HG02885 (cell line): ENCODE measurements around the gene STYX.
"Not testable (repeated sequence)": the region's sequence is repeated elsewhere in the genome, so short reads cannot be mapped to it uniquely, and the experiment has no call there.

Experiments
- ATAC-seq: cut with Tn5 transposase; IDR thresholded peaks from one replicate; pipeline ENCODE4 v1.9.1; 2021; ENCODE audit warnings: mild to moderate bottlenecking; ENCODE audit not compliant: unreplicated experiment, poor library complexity

STYX gene

GRCh38 chr14:52723514-52724359 lies 6.2 kb upstream of the STYX start:
- ATAC-seq, result no peak

GRCh38 chr14:52724360-52724644 lies 5.7 kb upstream of the STYX start:
- no peak for ATAC-seq

GRCh38 chr14:52727509-52727908 lies 2.5 kb upstream of the STYX start:
- ATAC-seq, result not testable (repeated sequence)

DNA sequence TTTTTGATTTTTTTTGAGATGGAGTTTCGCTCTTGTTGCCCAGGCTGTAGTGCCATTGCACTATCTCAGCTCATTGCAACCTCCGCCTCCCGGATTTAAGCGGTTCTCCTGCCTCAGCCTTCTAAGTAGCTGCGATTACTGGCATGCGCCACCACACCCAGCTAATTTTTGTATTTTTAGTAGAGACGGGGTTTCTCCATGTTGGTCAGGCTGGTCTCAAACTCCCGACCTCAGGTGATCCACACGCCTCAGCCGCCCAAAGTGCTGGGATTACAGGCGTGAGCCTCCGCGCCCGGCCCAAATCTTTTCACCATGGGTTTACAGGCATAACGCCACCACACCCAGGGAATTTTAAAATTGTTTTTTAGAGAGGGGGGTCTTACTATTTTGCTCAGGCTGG lies 931 bp upstream of the STYX start:
- not testable (repeated sequence) for ATAC-seq

- no peak for ATAC-seq
Measured at GRCh38 chr14:52729585-52729924, 411 bp upstream of the STYX start.

- ATAC-seq, result no peak
Measured at GRCh38 chr14:52730709-52731111, 744 bp downstream of the STYX start.

- ATAC-seq, result no peak
Measured at GRCh38 chr14:52733824-52734223, 3.9 kb downstream of the STYX start.

DNA sequence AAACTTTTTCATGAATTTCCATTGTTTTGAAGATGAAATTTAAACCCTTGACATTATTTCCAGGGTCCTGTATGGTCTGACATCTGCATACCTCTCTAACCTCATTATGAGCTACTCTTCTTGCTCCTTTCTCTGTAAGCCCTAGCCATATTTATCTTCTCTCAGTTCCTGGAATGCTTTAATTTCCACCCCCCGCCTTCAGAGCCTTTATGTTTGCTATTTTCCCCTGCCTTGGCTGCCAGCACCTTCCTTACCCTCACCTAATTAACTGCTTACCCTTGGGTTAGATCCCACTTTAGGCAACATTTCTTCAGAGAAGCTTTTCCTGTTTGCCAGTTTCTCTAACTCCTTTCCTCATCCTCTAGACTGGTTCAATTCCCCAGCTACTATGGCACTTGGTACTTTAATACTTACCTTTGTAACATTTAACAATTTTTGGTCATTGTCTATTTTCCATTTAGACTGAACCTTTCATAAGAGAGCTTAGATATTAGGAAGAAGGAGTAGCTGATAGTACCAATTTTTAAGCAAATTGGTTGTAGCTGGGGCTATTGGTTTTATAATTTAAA lies 6.0 kb downstream of the STYX start:
- ATAC-seq, result no peak

DNA sequence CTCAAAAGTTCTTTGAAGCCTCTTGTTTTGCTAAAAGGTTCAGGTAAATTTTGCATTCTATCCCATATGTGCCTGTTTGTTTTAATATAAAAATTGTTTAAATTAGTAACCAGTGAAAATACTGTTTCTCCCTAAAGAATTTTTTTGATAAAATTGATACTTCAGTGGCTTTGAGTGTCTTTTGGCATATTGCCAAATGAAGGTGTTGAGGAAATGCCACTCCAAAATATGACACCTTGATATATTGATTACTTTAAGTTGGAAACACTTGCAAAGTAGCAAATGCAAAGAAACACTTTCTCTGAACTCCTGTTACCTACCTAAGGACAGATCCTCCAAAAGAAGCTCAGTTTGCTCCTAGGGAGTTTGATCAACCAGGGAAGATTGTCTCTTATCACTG lies 8.4 kb downstream of the STYX start:
- ATAC-seq, result no peak

DNA sequence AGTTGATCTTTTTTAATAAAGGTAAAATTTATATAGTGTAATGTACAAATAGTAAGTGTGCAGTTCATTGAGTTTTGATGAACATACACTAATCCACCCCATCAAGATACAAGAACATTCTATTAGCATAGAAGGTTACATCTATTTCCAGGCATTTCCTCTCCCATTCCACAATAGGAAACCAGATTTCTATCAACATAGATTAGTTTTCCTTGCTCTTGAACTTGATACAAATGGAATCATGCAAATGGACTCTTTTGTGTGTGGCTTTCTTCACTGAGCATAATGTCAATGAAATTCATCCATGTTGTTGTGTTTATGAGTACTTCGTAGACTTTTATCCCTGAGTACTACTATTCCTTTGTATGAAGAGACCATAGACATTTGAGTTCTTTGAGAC lies 10.8 kb downstream of the STYX start:
- no peak for ATAC-seq

- no peak for ATAC-seq
Measured at GRCh38 chr14:52741865-52742264, 11.9 kb downstream of the STYX start.

- no peak for ATAC-seq
Measured at GRCh38 chr14:52748647-52749292, 18.8 kb downstream of the STYX start.

DNA sequence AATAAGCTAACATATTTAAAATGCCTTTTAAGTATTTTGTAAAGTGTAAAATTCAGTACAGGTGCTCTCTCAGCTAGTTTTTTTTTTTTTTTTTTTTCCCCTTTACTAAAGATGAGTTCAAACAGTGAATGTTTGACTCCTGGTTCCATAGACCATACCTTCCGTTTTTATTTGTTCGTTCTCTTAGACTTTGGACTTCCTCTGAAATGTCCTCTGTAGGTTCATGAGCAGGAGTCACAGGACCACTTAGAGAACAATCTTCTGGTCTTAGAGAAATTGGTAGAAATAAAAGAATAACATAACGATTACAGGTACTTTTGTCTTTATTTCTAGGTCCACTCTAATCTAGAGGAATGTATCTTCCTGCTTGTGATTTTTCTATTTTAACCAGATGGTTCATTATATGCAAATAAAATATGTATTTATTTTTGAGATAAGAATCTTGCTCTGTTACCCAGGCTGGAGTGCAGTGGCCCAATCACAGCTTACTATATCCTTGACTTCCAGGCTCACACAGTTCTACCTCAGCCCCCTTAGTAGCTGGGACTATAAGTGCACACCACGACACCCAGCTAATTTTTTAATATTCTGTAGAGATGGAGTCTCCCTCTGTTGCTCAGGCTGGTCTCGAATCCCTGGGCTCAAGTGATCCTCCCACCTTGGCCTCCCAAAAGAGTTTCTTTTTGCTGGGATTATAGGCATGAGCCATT lies 25.8 kb downstream of the STYX start:
- no peak for ATAC-seq

DNA sequence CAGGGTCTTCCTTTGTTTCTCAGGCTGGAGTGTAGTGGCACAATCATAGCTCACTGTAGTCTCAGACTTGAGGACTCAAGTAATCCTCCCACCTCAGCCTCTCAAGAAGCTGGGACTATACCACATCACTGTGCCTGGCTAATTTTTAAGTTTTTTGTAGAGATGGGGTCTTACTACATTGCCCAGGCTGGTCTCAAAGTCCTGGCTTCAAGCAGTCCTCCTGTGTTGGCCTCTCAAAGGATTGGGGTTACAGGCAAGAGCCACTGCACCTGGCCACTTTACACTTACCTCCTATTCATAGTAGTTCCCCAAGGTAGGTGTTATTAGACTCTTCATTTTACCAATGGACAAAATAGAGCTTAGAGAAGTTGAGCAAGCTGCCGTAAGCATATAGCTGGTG lies 29.2 kb downstream of the STYX start:
- no peak for ATAC-seq

DNA sequence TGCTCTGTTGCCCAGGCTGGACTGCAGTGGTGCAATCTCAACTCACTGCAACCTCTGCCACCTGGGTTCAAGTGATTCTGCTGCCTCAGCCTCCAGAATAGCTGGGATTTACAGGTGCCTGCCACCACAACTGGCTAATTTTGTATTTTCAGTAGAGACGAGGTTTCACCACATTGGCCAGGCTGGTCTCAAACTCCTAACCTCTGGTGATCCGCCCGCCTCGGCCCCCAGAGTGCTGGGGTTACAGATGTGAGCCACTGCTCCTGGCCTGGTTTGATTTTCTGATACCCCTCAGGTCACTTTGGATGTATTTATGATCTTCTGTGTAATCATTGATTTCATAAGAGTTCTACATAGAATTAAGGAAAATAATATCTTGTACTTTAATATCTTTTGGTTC lies 33.0 kb downstream of the STYX start:
- not testable (repeated sequence) for ATAC-seq

- no peak for ATAC-seq
Measured at GRCh38 chr14:52767058-52767833, 37.3 kb downstream of the STYX start.

DNA sequence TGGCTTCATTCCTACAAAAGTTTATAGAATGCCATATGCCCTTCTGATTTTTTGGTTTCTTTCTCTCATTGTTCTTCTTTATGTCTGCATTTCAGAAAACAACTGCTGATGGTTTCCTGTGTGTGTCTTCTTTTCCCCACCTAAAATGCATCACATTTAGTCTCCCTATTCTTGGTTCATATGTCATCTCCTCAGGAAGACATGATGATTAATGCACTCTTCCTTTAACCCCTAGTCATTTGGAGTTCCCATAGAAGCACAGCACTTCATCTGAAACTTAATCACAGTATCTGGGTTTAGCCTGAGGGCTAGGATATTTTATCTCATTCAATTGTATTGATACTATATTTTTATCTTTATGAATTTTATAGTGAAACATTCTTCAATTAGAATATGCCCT lies 39.9 kb downstream of the STYX start:
- ATAC-seq, result no peak

DNA sequence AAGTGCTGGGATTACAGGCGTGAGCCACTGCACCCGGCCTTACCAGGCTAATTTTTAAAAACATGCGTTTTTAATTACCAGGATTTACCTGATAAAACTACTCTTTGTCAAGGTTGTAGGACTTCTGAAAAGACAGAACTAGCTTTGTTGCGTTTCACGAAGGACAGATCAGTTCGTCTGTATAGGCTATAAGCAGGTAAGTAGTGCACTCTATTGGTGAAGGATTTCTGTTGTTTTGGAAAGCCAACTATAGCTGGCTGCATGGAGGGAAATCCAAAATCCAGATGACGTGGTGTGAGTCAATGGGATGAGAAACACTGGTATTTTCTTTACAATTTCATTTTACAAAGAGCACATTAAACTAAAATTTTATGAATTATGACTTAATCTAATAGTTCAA lies 46.9 kb downstream of the STYX start:
- no peak for ATAC-seq

- no peak for ATAC-seq
Measured at GRCh38 chr14:52778702-52779101, 48.7 kb downstream of the STYX start.

DNA sequence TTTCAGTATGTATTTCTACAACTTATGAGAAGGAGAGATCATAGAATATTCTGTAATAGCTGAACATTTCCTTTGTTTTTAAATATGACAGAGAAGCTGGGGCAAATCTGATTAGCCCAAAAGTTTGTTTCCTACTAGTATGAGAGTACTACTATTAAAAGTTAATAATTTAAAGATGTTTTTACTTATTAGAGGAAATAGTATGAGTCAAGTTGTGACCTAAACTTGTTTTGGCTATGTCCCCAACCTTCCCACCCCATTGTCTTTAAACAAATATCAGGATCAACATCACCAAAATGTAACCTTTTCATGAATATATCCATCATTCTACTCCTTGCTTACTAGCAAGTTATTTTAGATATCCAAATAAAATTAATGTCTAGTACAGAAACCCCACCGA lies 50.9 kb downstream of the STYX start:
- no peak for ATAC-seq

- no peak for ATAC-seq
Measured at GRCh38 chr14:52781629-52782028, 51.7 kb downstream of the STYX start.
